ENCODE data around the gene PTPRK.

DNA sequence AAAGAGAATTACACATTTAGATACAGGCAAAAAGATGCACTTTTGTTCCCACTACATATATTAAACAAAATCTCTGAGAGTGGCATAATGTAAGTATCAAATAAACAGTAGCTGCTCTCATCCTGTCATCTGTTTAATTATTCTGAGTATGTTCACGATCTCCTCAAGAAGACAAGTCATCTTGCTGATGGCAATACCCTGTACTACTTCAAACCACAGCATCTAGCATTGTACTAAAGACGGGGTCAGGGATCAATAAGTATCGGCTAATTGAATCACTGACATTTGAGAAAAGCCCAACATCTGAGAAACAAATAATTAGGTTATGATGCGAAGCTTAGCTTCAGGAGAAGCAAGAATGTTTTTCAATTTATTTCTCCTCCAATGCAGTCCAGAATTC, 175.1 kb downstream of the PTPRK start:
- TF ChIP-seq, protein P1, sequence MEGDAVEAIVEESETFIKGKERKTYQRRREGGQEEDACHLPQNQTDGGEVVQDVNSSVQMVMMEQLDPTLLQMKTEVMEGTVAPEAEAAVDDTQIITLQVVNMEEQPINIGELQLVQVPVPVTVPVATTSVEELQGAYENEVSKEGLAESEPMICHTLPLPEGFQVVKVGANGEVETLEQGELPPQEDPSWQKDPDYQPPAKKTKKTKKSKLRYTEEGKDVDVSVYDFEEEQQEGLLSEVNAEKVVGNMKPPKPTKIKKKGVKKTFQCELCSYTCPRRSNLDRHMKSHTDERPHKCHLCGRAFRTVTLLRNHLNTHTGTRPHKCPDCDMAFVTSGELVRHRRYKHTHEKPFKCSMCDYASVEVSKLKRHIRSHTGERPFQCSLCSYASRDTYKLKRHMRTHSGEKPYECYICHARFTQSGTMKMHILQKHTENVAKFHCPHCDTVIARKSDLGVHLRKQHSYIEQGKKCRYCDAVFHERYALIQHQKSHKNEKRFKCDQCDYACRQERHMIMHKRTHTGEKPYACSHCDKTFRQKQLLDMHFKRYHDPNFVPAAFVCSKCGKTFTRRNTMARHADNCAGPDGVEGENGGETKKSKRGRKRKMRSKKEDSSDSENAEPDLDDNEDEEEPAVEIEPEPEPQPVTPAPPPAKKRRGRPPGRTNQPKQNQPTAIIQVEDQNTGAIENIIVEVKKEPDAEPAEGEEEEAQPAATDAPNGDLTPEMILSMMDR (conservative IDR thresholded peaks at IDR 0.05 in 1 of 2, IDR thresholded peaks at IDR 0.05 in 1 of 2; ENCODE audit: extremely low read depth in 1 of 2, insufficient read depth in 1 of 2, low read depth in 1 of 2, low read length in 2 of 2): no peak
- TF ChIP-seq EZH2 (IDR thresholded peaks at IDR 0.05; ENCODE audit: borderline replicate concordance, low read length): no peak
